Measurements from ENCODE around the gene RFTN1. TPM values are rescaled to one million over a fixed set of nuclear protein-coding genes. Genes with fewer than 3 reads are reported as not detected.
A peak's percentile ranks its signal among the peaks of the same experiment; 100 is the strongest.

The RFTN1 gene
- total and polyA plus RNA-seq, 7 experiments from 2014 or later, result 44.8 to 68.8 (median 53.2) TPM

DNA sequence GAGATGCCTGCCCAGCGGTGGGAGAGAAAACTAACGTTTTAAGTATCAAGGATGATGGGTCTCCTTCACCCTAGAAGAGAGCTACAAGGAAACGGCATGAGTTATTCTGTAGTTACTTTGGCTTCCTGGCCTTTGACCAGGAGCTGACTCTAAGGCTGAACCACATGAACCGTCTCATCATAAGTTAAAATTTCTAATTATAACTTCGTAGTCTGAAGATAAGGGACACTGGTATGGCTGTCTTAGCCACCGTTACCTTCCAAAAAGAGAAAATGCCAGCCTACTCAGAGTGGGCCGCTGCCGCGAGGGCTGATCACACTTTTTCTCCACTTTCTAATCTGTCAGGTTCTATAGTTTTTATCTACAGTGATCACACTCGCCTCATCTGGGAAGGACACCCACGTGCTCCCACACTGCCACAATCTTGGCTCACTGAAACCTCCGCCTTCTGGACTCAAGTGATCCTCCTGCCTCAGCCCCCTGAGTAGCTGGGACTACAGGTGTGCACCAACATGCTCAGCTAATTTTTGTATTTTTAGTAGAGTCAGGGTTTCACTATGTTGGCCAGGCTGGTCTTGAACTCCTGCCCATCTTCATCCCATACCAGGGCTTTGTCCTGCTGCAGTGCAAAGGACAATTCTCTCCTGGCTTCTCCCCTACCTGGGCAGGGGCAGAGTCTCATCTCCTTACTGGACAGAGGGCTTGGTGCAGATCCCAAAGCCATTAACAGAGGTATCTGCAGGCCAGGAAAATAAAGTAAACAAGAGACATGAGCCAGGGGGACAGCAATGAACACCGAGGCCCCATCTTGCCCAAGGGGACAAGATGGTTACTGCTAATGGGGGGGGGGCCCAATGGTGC is 73.4 kb downstream of the RFTN1 start:
- H3K4me3 Mint-ChIP-seq, result no peak overlapping the region
- H3K9me3 Mint-ChIP-seq, result peaks cover 0 to 6% (median 0%) of the 10 kb centered on the region in 11 donors
- Histone ChIP-seq H3K4me1 (ENCODE audit: control insufficient read depth in 2 of 2, insufficient read depth in 2 of 2, low read length in 2 of 2) (no peaks in the 10 kb centered on the region), H3K4me3 (ENCODE audit: low read length) (no peak overlapping the region), H3K27ac (ENCODE audit: low read depth, low read length) (no peak overlapping the region), H3K27me3 (ENCODE audit: control insufficient read depth in 2 of 2, insufficient read depth in 2 of 2, low read length in 2 of 2) (no peaks in the 10 kb centered on the region), H3K36me3 (ENCODE audit: control insufficient read depth in 2 of 3, insufficient read depth in 3 of 3, low read length in 3 of 3) (no peaks in the 10 kb centered on the region), H3K9me3 (ENCODE audit: control insufficient read depth in 2 of 3, low read length in 3 of 3) (no peaks in the 10 kb centered on the region)
- peaks cover 7 to 29% (median 26%) of the 10 kb centered on the region in 5 donors for H3K36me3 Mint-ChIP-seq
- CTCF ChIA-PET, result no interaction called here
- H3K27ac Mint-ChIP-seq, result peak overlapping the region in 2 of 9 donors; percentile 12 to 52
- POLR2A ChIA-PET, result no interaction called here
- DNase-seq (no peak), ATAC-seq (no peak)
- no peaks in the 10 kb centered on the region for H3K27me3 Mint-ChIP-seq
- intact Hi-C loops (cut with micrococcal nuclease), result no loop called here
- H3K4me1 Mint-ChIP-seq, result peaks cover 10 to 49% (median 31%) of the 10 kb centered on the region in 7 donors

DNA sequence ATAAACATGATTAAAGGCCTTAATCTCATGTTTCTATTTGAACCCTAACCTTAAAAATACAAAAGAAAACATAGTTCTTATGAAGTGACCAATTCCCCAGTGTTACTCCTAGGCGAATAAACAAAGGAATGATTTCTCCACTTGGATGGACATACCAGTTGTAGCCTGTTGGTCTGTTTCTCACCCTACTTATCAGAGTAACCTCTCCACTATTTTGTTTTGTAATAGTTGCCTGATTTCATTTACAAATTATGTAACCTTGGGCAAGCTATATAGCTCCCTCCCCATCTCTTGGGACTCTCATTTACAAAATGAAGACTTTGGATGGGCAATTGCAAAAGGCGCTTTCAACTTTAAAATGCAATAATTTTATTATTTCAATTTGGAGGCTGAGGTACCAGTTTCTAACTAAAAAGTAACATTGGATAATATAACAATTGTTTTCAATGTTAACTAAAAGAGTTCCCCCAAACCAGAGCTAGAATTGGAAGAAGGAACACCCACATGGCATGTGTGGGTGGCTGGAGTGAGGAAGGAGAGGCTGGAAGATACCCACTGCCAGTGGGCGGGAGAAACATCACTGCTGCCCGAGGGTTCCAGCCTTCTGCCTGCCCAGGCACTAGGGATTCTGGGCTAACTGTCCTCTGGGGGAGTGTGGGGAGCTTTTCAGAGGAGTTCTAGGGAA is 74.2 kb downstream of the RFTN1 start:
- no peak for ATAC-seq
- Mint-ChIP-seq H3K9me3 (peaks cover 0 to 6% (median 0%) of the 10 kb centered on the region in 11 donors), H3K4me3 (no peak overlapping the region), H3K27me3 (no peaks in the 10 kb centered on the region), H3K36me3 (peaks cover 9 to 29% (median 20%) of the 10 kb centered on the region in 5 donors), H3K4me1 (peaks cover 10 to 44% (median 30%) of the 10 kb centered on the region in 7 donors), H3K27ac (peak overlapping the region in 3 of 9 donors; percentile 12 to 59 (median 52))
- Histone ChIP-seq H3K36me3 (ENCODE audit: control insufficient read depth in 2 of 3, insufficient read depth in 3 of 3, low read length in 3 of 3) (no peaks in the 10 kb centered on the region), H3K27ac (ENCODE audit: low read depth, low read length) (no peak overlapping the region), H3K9me3 (ENCODE audit: control insufficient read depth in 2 of 3, low read length in 3 of 3) (no peaks in the 10 kb centered on the region), H3K27me3 (ENCODE audit: control insufficient read depth in 2 of 2, insufficient read depth in 2 of 2, low read length in 2 of 2) (no peaks in the 10 kb centered on the region), H3K4me3 (ENCODE audit: low read length) (no peak overlapping the region), H3K4me1 (ENCODE audit: control insufficient read depth in 2 of 2, insufficient read depth in 2 of 2, low read length in 2 of 2) (no peaks in the 10 kb centered on the region)
- CTCF ChIA-PET, result no interaction called here
- intact Hi-C loops (cut with micrococcal nuclease), result no loop called here
- DNase-seq, result no peak
- POLR2A ChIA-PET, result interaction anchor here (1.3 kb wide), 1 partner anchor 13 kb away, joined by 4 read pairs; no protein-coding TSS in a partner anchor

DNA sequence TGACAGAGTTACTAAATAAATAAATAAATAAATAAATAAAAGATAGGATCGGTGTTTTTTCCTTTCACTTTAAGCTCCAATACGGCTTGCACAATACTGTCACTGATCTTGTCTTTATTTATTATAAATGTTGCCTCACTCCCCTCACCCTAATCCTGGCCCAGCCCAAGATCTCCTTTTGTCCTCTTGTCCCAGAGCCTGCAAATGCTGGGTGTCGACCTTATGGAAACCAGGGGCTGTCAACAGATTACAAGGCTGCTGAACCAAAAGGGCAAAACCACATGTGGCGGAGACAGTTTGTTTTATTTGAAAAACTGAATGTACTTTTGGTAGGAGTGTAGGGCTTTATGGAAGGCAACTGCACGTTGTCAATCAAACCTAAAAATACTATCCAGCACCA is 75.9 kb downstream of the RFTN1 start:
- H3K4me3 ChIP-seq (ENCODE audit: low read length), result no peak overlapping the region
- ChIA-PET CTCF (interaction anchor here (0.7 kb wide), 1 partner anchor 147 kb away, joined by 3 read pairs; no protein-coding TSS in a partner anchor), POLR2A (no interaction called here)
- Mint-ChIP-seq H3K4me1 (peaks cover 11 to 39% (median 32%) of the 10 kb centered on the region in 7 donors), H3K27me3 (no peaks in the 10 kb centered on the region), H3K9me3 (peaks cover 0 to 2% (median 0%) of the 10 kb centered on the region in 11 donors), H3K4me3 (no peak overlapping the region), H3K27ac (peak overlapping the region in 2 of 9 donors; percentile 6 to 59), H3K36me3 (peaks cover under 1 to 24% (median 17%) of the 10 kb centered on the region in 5 donors)
- no peak overlapping the region for H3K27ac ChIP-seq (ENCODE audit: low read depth, low read length)
- H3K9me3 ChIP-seq (ENCODE audit: control insufficient read depth in 2 of 3, low read length in 3 of 3), result no peaks in the 10 kb centered on the region
- intact Hi-C loops (cut with micrococcal nuclease), result no loop called here
- no peaks in the 10 kb centered on the region for H3K27me3 ChIP-seq (ENCODE audit: control insufficient read depth in 2 of 2, insufficient read depth in 2 of 2, low read length in 2 of 2)
- ATAC-seq (no peak), DNase-seq (no peak)
- peaks cover 0 to 11% (median 9%) of the 10 kb centered on the region in 3 experiments for H3K36me3 ChIP-seq (ENCODE audit: control insufficient read depth in 2 of 3, insufficient read depth in 3 of 3, low read length in 3 of 3)
- H3K4me1 ChIP-seq (ENCODE audit: control insufficient read depth in 2 of 2, insufficient read depth in 2 of 2, low read length in 2 of 2), result no peaks in the 10 kb centered on the region

- no peak overlapping the region for H3K4me3 Mint-ChIP-seq
These were observed 79.8 kb downstream of the RFTN1 start for GRCh38 chr3:16433701-16434151.

DNA sequence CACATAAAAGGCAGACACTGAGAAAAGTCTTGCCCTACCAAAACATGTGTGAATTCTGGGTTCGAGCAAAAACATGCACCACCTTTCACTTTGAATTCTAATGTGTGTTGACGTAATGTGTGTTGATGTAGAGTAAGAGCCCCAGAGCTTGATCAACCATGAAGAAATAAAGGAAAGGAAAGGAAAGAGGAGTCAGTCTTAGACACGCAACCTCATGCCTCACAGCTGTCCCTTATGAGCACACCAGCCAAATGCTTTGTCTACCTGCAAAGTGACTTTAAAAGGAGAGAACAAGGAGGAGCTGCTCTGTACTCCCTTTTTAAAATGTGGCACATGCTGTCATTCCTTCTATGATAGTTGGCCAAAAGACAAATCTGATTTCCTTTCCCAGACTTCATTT is 80.8 kb downstream of the RFTN1 start:
- POLR2A ChIA-PET, result interaction anchor here (0.6 to 0.9 kb wide), 2 partner anchors 34 to 56 kb away, joined by 3 to 5 read pairs; no protein-coding TSS in a partner anchor
- peaks cover 18 to 53% (median 44%) of the 10 kb centered on the region in 5 donors for H3K36me3 Mint-ChIP-seq
- Histone ChIP-seq H3K9me3 (ENCODE audit: control insufficient read depth in 2 of 3, low read length in 3 of 3) (no peaks in the 10 kb centered on the region), H3K36me3 (ENCODE audit: control insufficient read depth in 2 of 3, insufficient read depth in 3 of 3, low read length in 3 of 3) (peaks cover 0 to 33% (median 11%) of the 10 kb centered on the region in 3 experiments), H3K27me3 (ENCODE audit: control insufficient read depth in 2 of 2, insufficient read depth in 2 of 2, low read length in 2 of 2) (no peaks in the 10 kb centered on the region), H3K4me1 (ENCODE audit: control insufficient read depth in 2 of 2, insufficient read depth in 2 of 2, low read length in 2 of 2) (no peaks in the 10 kb centered on the region), H3K4me3 (ENCODE audit: low read length) (no peak overlapping the region), H3K27ac (ENCODE audit: low read depth, low read length) (no peak overlapping the region)
- no peak for ATAC-seq
- intact Hi-C loops (cut with micrococcal nuclease), result no loop called here
- no peaks in the 10 kb centered on the region for H3K27me3 Mint-ChIP-seq
- H3K4me1 Mint-ChIP-seq, result peaks cover 6 to 26% (median 11%) of the 10 kb centered on the region in 7 donors
- no peak overlapping the region for H3K4me3 Mint-ChIP-seq
- H3K27ac Mint-ChIP-seq, result peak overlapping the region in 1 of 9 donors; percentile 5
- H3K9me3 Mint-ChIP-seq, result no peaks in the 10 kb centered on the region
- CTCF ChIA-PET, result no interaction called here
- DNase-seq, result no peak

More at GRCh38 chr3:16433701-16434151, 79.8 kb downstream of the RFTN1 start:
- peak overlapping the region in 1 of 9 donors; percentile 80 for H3K27ac Mint-ChIP-seq
- ATAC-seq (no peak), DNase-seq (no peak)
- H3K27me3 ChIP-seq (ENCODE audit: control insufficient read depth in 2 of 2, insufficient read depth in 2 of 2, low read length in 2 of 2), result no peaks in the 10 kb centered on the region
- ChIA-PET POLR2A (no interaction called here), CTCF (no interaction called here)
- H3K9me3 ChIP-seq (ENCODE audit: control insufficient read depth in 2 of 3, low read length in 3 of 3), result no peaks in the 10 kb centered on the region
- H3K36me3 Mint-ChIP-seq, result peaks cover 18 to 43% (median 40%) of the 10 kb centered on the region in 5 donors
- no peaks in the 10 kb centered on the region for H3K27me3 Mint-ChIP-seq
- no peak overlapping the region for H3K27ac ChIP-seq (ENCODE audit: low read depth, low read length)
- peaks cover 0 to 33% (median 11%) of the 10 kb centered on the region in 3 experiments for H3K36me3 ChIP-seq (ENCODE audit: control insufficient read depth in 2 of 3, insufficient read depth in 3 of 3, low read length in 3 of 3)
- H3K4me1 ChIP-seq (ENCODE audit: control insufficient read depth in 2 of 2, insufficient read depth in 2 of 2, low read length in 2 of 2), result no peaks in the 10 kb centered on the region
- H3K4me1 Mint-ChIP-seq, result peaks cover 8 to 24% (median 11%) of the 10 kb centered on the region in 7 donors
- intact Hi-C loops (cut with micrococcal nuclease), result no loop called here
- no peaks in the 10 kb centered on the region for H3K9me3 Mint-ChIP-seq
- H3K4me3 ChIP-seq (ENCODE audit: low read length), result no peak overlapping the region

GRCh38 chr3:16430717-16431630 is 82.5 kb downstream of the RFTN1 start:
- Histone ChIP-seq H3K36me3 (ENCODE audit: control insufficient read depth in 2 of 3, insufficient read depth in 3 of 3, low read length in 3 of 3) (peaks cover 0 to 33% (median 11%) of the 10 kb centered on the region in 3 experiments), H3K4me3 (ENCODE audit: low read length) (no peak overlapping the region), H3K27me3 (ENCODE audit: control insufficient read depth in 2 of 2, insufficient read depth in 2 of 2, low read length in 2 of 2) (no peaks in the 10 kb centered on the region), H3K27ac (ENCODE audit: low read depth, low read length) (no peak overlapping the region), H3K9me3 (ENCODE audit: control insufficient read depth in 2 of 3, low read length in 3 of 3) (no peaks in the 10 kb centered on the region), H3K4me1 (ENCODE audit: control insufficient read depth in 2 of 2, insufficient read depth in 2 of 2, low read length in 2 of 2) (no peaks in the 10 kb centered on the region)
- POLR2A ChIA-PET, result no interaction called here
- intact Hi-C loops (cut with micrococcal nuclease), result no loop called here
- CTCF ChIA-PET, result no interaction called here
- H3K36me3 Mint-ChIP-seq, result peaks cover 23 to 69% (median 55%) of the 10 kb centered on the region in 5 donors
- ATAC-seq, result no peak
- DNase-seq, result no peak
- peaks cover 0 to 3% (median 0%) of the 10 kb centered on the region in 11 donors for H3K9me3 Mint-ChIP-seq
- peak overlapping the region in 3 of 9 donors; percentile 18 to 67 (median 25) for H3K27ac Mint-ChIP-seq
- H3K4me1 Mint-ChIP-seq, result peaks cover 6 to 31% (median 17%) of the 10 kb centered on the region in 7 donors
- no peak overlapping the region for H3K4me3 Mint-ChIP-seq
- H3K27me3 Mint-ChIP-seq, result no peaks in the 10 kb centered on the region

Data from naive thymus-derived CD4-positive, alpha-beta T cell (primary cell).